Adrenal gland (tissue), 12 donors: ENCODE measurements around the gene ROS1. TPM values are rescaled to one million over a fixed set of nuclear protein-coding genes. Genes with fewer than 3 reads are reported as not detected.

Experiments used
- DNase-seq, 7 donors: peaks; one replicate each; pipeline ENCODE4 v3.0.0-alpha.2; 2019 to 2020
- H3K27ac ChIP-seq, 5 donors: fragments of 200-600 bp; sonication (generic) in 4 of 5; 1 replicate in 3 of 5; 2 replicates in 2 of 5; pipeline versions ENCODE4 v1.5.1 to v1.8.0; 2016 to 2020; ENCODE audit warnings: mild to moderate bottlenecking in 1 of 5
- H3K27me3 ChIP-seq: fragments of 200-600 bp; 2 replicates; pipeline ENCODE4 v1.8.0; 2021
- H3K36me3 ChIP-seq, 2 donors: fragments of 200-600 bp; replicated peaks in 1 of 2; 1 replicate in 1 of 2; 2 replicates in 1 of 2; pipeline versions ENCODE4 v1.5.1 to v1.8.0; 2018 to 2022
- H3K4me1 ChIP-seq, 2 donors: fragments of 200-600 bp; replicated peaks in 1 of 2; 1 replicate in 1 of 2; 2 replicates in 1 of 2; pipeline versions ENCODE4 v1.5.1 to v1.8.0; 2018 to 2021
- H3K4me3 ChIP-seq, 4 donors: fragments of 200-600 bp; sonication (generic) in 3 of 4; one replicate each; pipeline ENCODE4 v1.5.1; 2016 to 2018
- H3K9me3 ChIP-seq, 3 donors: fragments of 200-600 bp; sonication (generic) in 1 of 3; replicated peaks in 1 of 3; 1 replicate in 2 of 3; 2 replicates in 1 of 3; pipeline versions ENCODE4 v1.5.1 to v1.8.0; 2016 to 2021
- CTCF ChIP-seq, 6 experiments: fragments of 450-650 bp in 4 of 6; fragments of 200-600 bp in 2 of 6; sonication (generic) in 1 of 6; IDR thresholded peaks; 1 replicate in 5 of 6; 2 replicates in 1 of 6; pipeline versions ENCODE4 v1.5.1 to v1.8.0; 2016 to 2021; ENCODE audit warnings: antibody characterized with exemption in 6 of 6, mild to moderate bottlenecking in 2 of 6, moderate library complexity in 1 of 6
- POLR2A ChIP-seq, 2 donors: fragments of 450-650 bp; IDR thresholded peaks; one replicate each; pipeline ENCODE4 v1.6.1; 2017; ENCODE audit warnings: antibody characterized with exemption in 2 of 2, mild to moderate bottlenecking in 2 of 2, moderate library complexity in 1 of 2
- WGBS, 4 donors: extraction: QIAGEN DNeasy Blood & Tissue Kit in 2 of 4; methylation state at CpG; one replicate each; pipeline versions ENCODE4 v1.1.5 to v1.1.7; 2013 to 2017; 5-methylcytosine and 5-hydroxymethylcytosine counted together
- intact Hi-C, 2 donors: fragments of 100-400 bp; cut with DNase I; formaldehyde crosslinking; loops; one replicate each; pipeline versions ENCODE4 v1.14.1 to v1.15.0; 2022 to 2023
- polyA plus RNA-seq, 3 donors: library from polyadenylated mRNA; stranded (reverse); fragments of 200-250 nt in 2 of 3; fragments of 350-450 nt in 1 of 3; fragmentation: Illumina TruSeq in 1 of 3; extraction: RNeasy Lipid Tissue Mini Kit (QIAGEN cat#74804) in 1 of 3; gene quantifications; one replicate each; pipeline ENCODE4 v1.2.3, GENCODE V29; 2013 to 2014
- total RNA-seq, 9 donors: library from RNA; depleted of rRNA in 4 of 9; stranded (reverse); fragments of >200 nt in 4 of 9; fragments of 120-200 nt in 1 of 9; fragmentation: NEBNext Ultra II Directional in 1 of 9; extraction: Animal tissue kit (Norgen Biotek cat#: 25700) in 1 of 9; gene quantifications; one replicate each; pipeline versions ENCODE4 v1.1.0 to v1.2.4, GENCODE V29; 2013 to 2023
- donor health status: healthy with polysubstance abuse.
- donor health status: Bipolar disorder and iron deficiency.
- donor health status: DM: yes; HTN: yes; CAD: no.
- donor health status: DM: no; HTN: no; CAD: no.
- donor health status: DM: no; HTN: no; CAD: no.
- donor health status: DM: yes; HTN: yes; CAD: no.

ROS1 gene
- total and polyA plus RNA-seq, 12 donors: under 0.01 to 0.11 (median 0.08) TPM; not detected in 9

GRCh38 chr6:117414770-117415169 lies 11.0 kb downstream of the ROS1 start:
- intact Hi-C loops: no loop called here
- H3K9me3 ChIP-seq: no peaks in the 10 kb centered on the region
- H3K4me3 ChIP-seq: no peak overlapping the region
- TF ChIP-seq POLR2A (IDR thresholded peaks at IDR 0.05) (no peak), CTCF (IDR thresholded peaks at IDR 0.05) (no peak)
- H3K27me3 ChIP-seq: no peaks in the 10 kb centered on the region
- no peak for DNase-seq
- H3K4me1 ChIP-seq: no peaks in the 10 kb centered on the region
- H3K36me3 ChIP-seq: no peaks in the 10 kb centered on the region
- H3K27ac ChIP-seq: no peak overlapping the region

- WGBS, 4 donors: 49 to 66% (median 62%) methylated on average over 3 of the region's 3 CpGs
- Histone ChIP-seq H3K4me3 (no peak overlapping the region), H3K4me1 (no peaks in the 10 kb centered on the region), H3K27ac (no peak overlapping the region), H3K9me3 (no peaks in the 10 kb centered on the region), H3K27me3 (peaks cover 5% of the 10 kb centered on the region), H3K36me3 (no peaks in the 10 kb centered on the region)
- TF ChIP-seq POLR2A (IDR thresholded peaks at IDR 0.05) (no peak), CTCF (IDR thresholded peaks at IDR 0.05) (no peak)
- intact Hi-C loops: no loop called here
- DNase-seq: no peak
Measured at GRCh38 chr6:117411474-117411873, 14.3 kb downstream of the ROS1 start.

GRCh38 chr6:117409863-117410262 lies 15.9 kb downstream of the ROS1 start:
- H3K4me3 ChIP-seq: no peak overlapping the region
- H3K36me3 ChIP-seq: no peaks in the 10 kb centered on the region
- H3K27ac ChIP-seq: no peak overlapping the region
- H3K9me3 ChIP-seq: no peaks in the 10 kb centered on the region
- no peaks in the 10 kb centered on the region for H3K4me1 ChIP-seq
- H3K27me3 ChIP-seq: peaks cover 5% of the 10 kb centered on the region
- no peak for DNase-seq
- intact Hi-C loops: no loop called here
- 51 to 63% (median 59%) methylated on average over 4 of the region's 4 CpGs for WGBS, 4 donors
- no peak for TF ChIP-seq POLR2A (IDR thresholded peaks at IDR 0.05)

GRCh38 chr6:117409420-117409819 lies 16.3 kb downstream of the ROS1 start:
- Histone ChIP-seq H3K4me3 (no peak overlapping the region), H3K4me1 (no peaks in the 10 kb centered on the region), H3K36me3 (no peaks in the 10 kb centered on the region), H3K9me3 (no peaks in the 10 kb centered on the region), H3K27ac (no peak overlapping the region), H3K27me3 (peaks cover 5% of the 10 kb centered on the region)
- WGBS, 4 donors: 63 to 77% (median 72%) methylated on average over 11 of the region's 11 CpGs
- intact Hi-C loops: no loop called here
- no peak for TF ChIP-seq POLR2A (IDR thresholded peaks at IDR 0.05)
- no peak for TF ChIP-seq CTCF (IDR thresholded peaks at IDR 0.05)
- no peak for DNase-seq

GRCh38 chr6:117404548-117404947 lies 21.2 kb downstream of the ROS1 start:
- no peaks in the 10 kb centered on the region for H3K9me3 ChIP-seq
- no peak overlapping the region for H3K4me3 ChIP-seq
- no peak overlapping the region for H3K27ac ChIP-seq
- DNase-seq: no peak
- no peaks in the 10 kb centered on the region for H3K36me3 ChIP-seq
- no peaks in the 10 kb centered on the region for H3K4me1 ChIP-seq
- WGBS, 4 donors: 31 to 54% (median 50%) methylated on average over 1 of the region's 1 CpG; no CpG with 5 or more reads in 1 of the 4 donors
- intact Hi-C loops: no loop called here
- TF ChIP-seq POLR2A (IDR thresholded peaks at IDR 0.05): no peak
- TF ChIP-seq CTCF (IDR thresholded peaks at IDR 0.05): no peak
- peaks cover 3% of the 10 kb centered on the region for H3K27me3 ChIP-seq
